Thymus (tissue), 2 donors: ENCODE data around the gene OR7G2. TPM values are rescaled to one million over a fixed set of nuclear protein-coding genes. Genes with fewer than 3 reads are reported as not detected.

Experiments
- polyA plus RNA-seq: library from polyadenylated mRNA; stranded (reverse); fragments of 200-250 nt; gene quantifications from one replicate; pipeline ENCODE4 v1.2.3, GENCODE V29; 2013
- total RNA-seq: library from RNA; stranded (reverse); fragments of 120-200 nt; gene quantifications from one replicate; pipeline ENCODE4 v1.2.4, GENCODE V29; 2013
- donor health status: healthy.

The OR7G2 gene
- total and polyA plus RNA-seq, 2 donors = 0.02 TPM; not detected in 1

Other genes starting within 250 kb of the OR7G2 start
- 0.61 TPM for gene MUC16, start 97.1 kb downstream of the OR7G2 start, total RNA-seq
- 7.2 TPM for gene MUC16, start 97.1 kb downstream of the OR7G2 start, polyA plus RNA-seq
- gene OR1M1, start 20.4 kb downstream of the OR7G2 start, total RNA-seq = not detected
- under 0.01 TPM for gene OR1M1, start 20.4 kb downstream of the OR7G2 start, polyA plus RNA-seq
- not detected for gene OR7G1, start 8.3 kb upstream of the OR7G2 start, total RNA-seq
- gene OR7G1, start 8.3 kb upstream of the OR7G2 start, polyA plus RNA-seq = not detected
- not detected for gene OR7G3, start 19.5 kb upstream of the OR7G2 start, total RNA-seq
- gene OR7G3, start 19.5 kb upstream of the OR7G2 start, polyA plus RNA-seq = not detected
- 24.8 TPM for gene ZNF317, start 32.9 kb upstream of the OR7G2 start, total RNA-seq
- gene ZNF317, start 32.9 kb upstream of the OR7G2 start, polyA plus RNA-seq = 44.2 TPM
- gene OR7D2, start 71.5 kb upstream of the OR7G2 start, total RNA-seq = under 0.01 TPM
- gene OR7D2, start 71.5 kb upstream of the OR7G2 start, polyA plus RNA-seq = 0.07 TPM
- not detected for gene OR7D4, start 112.1 kb upstream of the OR7G2 start, total RNA-seq
- 0.02 TPM for gene OR7D4, start 112.1 kb upstream of the OR7G2 start, polyA plus RNA-seq
- gene OR7E24, start 143.5 kb upstream of the OR7G2 start, total RNA-seq = not detected
- gene OR7E24, start 143.5 kb upstream of the OR7G2 start, polyA plus RNA-seq = not detected
- gene ZNF699, start 202.4 kb upstream of the OR7G2 start, total RNA-seq = 4.5 TPM
- 1.8 TPM for gene ZNF699, start 202.4 kb upstream of the OR7G2 start, polyA plus RNA-seq
- 27.7 TPM for gene ZNF559, start 216.7 kb upstream of the OR7G2 start, total RNA-seq
- gene ZNF559, start 216.7 kb upstream of the OR7G2 start, polyA plus RNA-seq = 72.1 TPM